HG02981 (cell line): ENCODE data around the gene FERMT3.

ENCODE experiments used
- ATAC-seq: cut with Tn5 transposase; IDR thresholded peaks from one replicate; pipeline ENCODE4 v1.9.1; 2021; ENCODE audit warnings: mild to moderate bottlenecking, moderate library complexity; ENCODE audit not compliant: unreplicated experiment

The FERMT3 gene

GRCh38 chr11:64247729-64248531 is 41.4 kb downstream of the FERMT3 start:
- no peak for ATAC-seq

GRCh38 chr11:64248578-64248977 is 42.1 kb downstream of the FERMT3 start:
- ATAC-seq = no peak

- ATAC-seq = no peak
Observed at GRCh38 chr11:64249038-64249437, 42.5 kb downstream of the FERMT3 start.

- no peak for ATAC-seq
Observed at GRCh38 chr11:64249563-64250414, 43.3 kb downstream of the FERMT3 start.

GRCh38 chr11:64250415-64251015 is 44.0 kb downstream of the FERMT3 start:
- ATAC-seq = no peak

- ATAC-seq = no peak
Observed at GRCh38 chr11:64251016-64251752, 44.7 kb downstream of the FERMT3 start, which contains the start of gene PLCB3. PLCB3 (plus strand) TSS chr11:64251530; CDS start chr11:64251650, 120 bp downstream.

- no peak for ATAC-seq
Observed at GRCh38 chr11:64251753-64252002, 45.2 kb downstream of the FERMT3 start.

- no peak for ATAC-seq
Observed at GRCh38 chr11:64252003-64252872, 45.7 kb downstream of the FERMT3 start.

GRCh38 chr11:64253043-64253442 is 46.5 kb downstream of the FERMT3 start:
- ATAC-seq = no peak

- no peak for ATAC-seq
Observed at GRCh38 chr11:64253481-64253880, 47.0 kb downstream of the FERMT3 start.

GRCh38 chr11:64254326-64254725 is 47.8 kb downstream of the FERMT3 start:
- no peak for ATAC-seq

GRCh38 chr11:64255135-64256128 is 48.9 kb downstream of the FERMT3 start:
- no peak for ATAC-seq

- ATAC-seq = no peak
Observed at GRCh38 chr11:64256300-64256699, 49.8 kb downstream of the FERMT3 start.

- ATAC-seq = no peak
Observed at GRCh38 chr11:64258356-64258755, 51.8 kb downstream of the FERMT3 start.

GRCh38 chr11:64258946-64259532 is 52.5 kb downstream of the FERMT3 start:
- ATAC-seq = no peak

GRCh38 chr11:64259533-64260067 is 53.1 kb downstream of the FERMT3 start:
- no peak for ATAC-seq

- ATAC-seq = no peak
Observed at GRCh38 chr11:64260147-64260708, 53.7 kb downstream of the FERMT3 start.

GRCh38 chr11:64261556-64262080 is 55.1 kb downstream of the FERMT3 start:
- no peak for ATAC-seq
